Mesendoderm (in vitro differentiated cells): ENCODE data around the gene HARS2. TPM values are rescaled to one million over a fixed set of nuclear protein-coding genes. Genes with fewer than 3 reads are reported as not detected.

ENCODE experiments used
- DNase-seq: peaks from one replicate; pipeline ENCODE4 v3.0.0; 2013
- H2AK5ac ChIP-seq: 2 replicates; pipeline ENCODE4 v1.6.1; 2013; ENCODE audit warnings: low read length, inconsistent platforms
- H2BK120ac ChIP-seq: 2 replicates; pipeline ENCODE4 v1.6.1; 2013; ENCODE audit warnings: low read depth, mild to moderate bottlenecking, low read length, moderate library complexity, mixed read lengths
- H2BK15ac ChIP-seq: replicated peaks from 2 replicates; pipeline ENCODE4 v1.6.1; 2013; ENCODE audit warnings: low read depth, mild to moderate bottlenecking, moderate library complexity
- H2BK5ac ChIP-seq: 2 replicates; pipeline ENCODE4 v1.6.1; 2013; ENCODE audit warnings: low read length, inconsistent platforms
- H3K18ac ChIP-seq: 2 replicates; pipeline ENCODE4 v1.6.1; 2013; ENCODE audit warnings: mild to moderate bottlenecking, low read length, mixed read lengths
- H3K23ac ChIP-seq: one replicate; pipeline ENCODE4 v1.6.1; 2013; ENCODE audit warnings: low read length
- H3K27ac ChIP-seq: 2 replicates; pipeline ENCODE4 v1.5.1; 2013; ENCODE audit warnings: low read depth, mild to moderate bottlenecking, inconsistent platforms, low read length, moderate library complexity
- H3K27me3 ChIP-seq: 2 replicates; pipeline ENCODE4 v1.6.1; 2013; ENCODE audit warnings: low read length, control low read depth, mild to moderate bottlenecking, inconsistent platforms; ENCODE audit not compliant: insufficient read depth, poor library complexity
- H3K36me3 ChIP-seq: 2 replicates; pipeline ENCODE4 v1.6.1; 2013; ENCODE audit warnings: low read length, inconsistent platforms; ENCODE audit not compliant: control insufficient read depth, insufficient read depth
- H3K4ac ChIP-seq: one replicate; pipeline ENCODE4 v1.6.1; 2013; ENCODE audit warnings: low read depth, mild to moderate bottlenecking, low read length, moderate library complexity
- H3K4me1 ChIP-seq: 2 replicates; pipeline ENCODE4 v1.6.1; 2013; ENCODE audit warnings: low read depth, low read length, inconsistent platforms; ENCODE audit not compliant: control insufficient read depth
- H3K4me2 ChIP-seq: 2 replicates; pipeline ENCODE4 v1.6.1; 2013; ENCODE audit warnings: low read length
- H3K4me3 ChIP-seq: 2 replicates; pipeline ENCODE4 v1.5.1; 2013; ENCODE audit warnings: mild to moderate bottlenecking, low read length
- H3K56ac ChIP-seq: one replicate; pipeline ENCODE4 v1.6.1; 2013; ENCODE audit warnings: low read length
- H3K79me1 ChIP-seq: 2 replicates; pipeline ENCODE4 v1.6.1; 2013; ENCODE audit warnings: low read length, inconsistent platforms
- H3K79me2 ChIP-seq: 2 replicates; pipeline ENCODE4 v1.6.1; 2013; ENCODE audit warnings: mild to moderate bottlenecking, low read length; ENCODE audit not compliant: control insufficient read depth, insufficient read depth
- H3K9ac ChIP-seq: 2 replicates; pipeline ENCODE4 v1.6.1; 2013; ENCODE audit warnings: low read length, inconsistent platforms
- H4K5ac ChIP-seq: one replicate; pipeline ENCODE4 v1.6.1; 2013; ENCODE audit warnings: low read length
- H4K8ac ChIP-seq: one replicate; pipeline ENCODE4 v1.6.1; 2013; ENCODE audit warnings: low read depth, mild to moderate bottlenecking, control low read depth, low read length, moderate library complexity
- WGBS: extraction: QIAGEN DNeasy Blood & Tissue Kit; methylation state at CpG from one replicate; pipeline ENCODE4 v1.1.7; 2013; ENCODE audit warnings: low lambda C conversion rate, missing lambda C conversion rate; ENCODE audit not compliant: insufficient coverage; ENCODE audit errors: extremely low coverage; 5-methylcytosine and 5-hydroxymethylcytosine counted together
- polyA plus RNA-seq, 2 experiments: library from polyadenylated mRNA; stranded (reverse); fragments of 200-250 nt; gene quantifications; one replicate each; pipeline ENCODE4 v1.2.3, GENCODE V29; 2013

HARS2 gene, protein sequence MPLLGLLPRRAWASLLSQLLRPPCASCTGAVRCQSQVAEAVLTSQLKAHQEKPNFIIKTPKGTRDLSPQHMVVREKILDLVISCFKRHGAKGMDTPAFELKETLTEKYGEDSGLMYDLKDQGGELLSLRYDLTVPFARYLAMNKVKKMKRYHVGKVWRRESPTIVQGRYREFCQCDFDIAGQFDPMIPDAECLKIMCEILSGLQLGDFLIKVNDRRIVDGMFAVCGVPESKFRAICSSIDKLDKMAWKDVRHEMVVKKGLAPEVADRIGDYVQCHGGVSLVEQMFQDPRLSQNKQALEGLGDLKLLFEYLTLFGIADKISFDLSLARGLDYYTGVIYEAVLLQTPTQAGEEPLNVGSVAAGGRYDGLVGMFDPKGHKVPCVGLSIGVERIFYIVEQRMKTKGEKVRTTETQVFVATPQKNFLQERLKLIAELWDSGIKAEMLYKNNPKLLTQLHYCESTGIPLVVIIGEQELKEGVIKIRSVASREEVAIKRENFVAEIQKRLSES
- 12.0 TPM for polyA plus RNA-seq (2013, experiment 1 of 2)
- polyA plus RNA-seq (2013, experiment 2 of 2) = 12.3 TPM

DNA sequence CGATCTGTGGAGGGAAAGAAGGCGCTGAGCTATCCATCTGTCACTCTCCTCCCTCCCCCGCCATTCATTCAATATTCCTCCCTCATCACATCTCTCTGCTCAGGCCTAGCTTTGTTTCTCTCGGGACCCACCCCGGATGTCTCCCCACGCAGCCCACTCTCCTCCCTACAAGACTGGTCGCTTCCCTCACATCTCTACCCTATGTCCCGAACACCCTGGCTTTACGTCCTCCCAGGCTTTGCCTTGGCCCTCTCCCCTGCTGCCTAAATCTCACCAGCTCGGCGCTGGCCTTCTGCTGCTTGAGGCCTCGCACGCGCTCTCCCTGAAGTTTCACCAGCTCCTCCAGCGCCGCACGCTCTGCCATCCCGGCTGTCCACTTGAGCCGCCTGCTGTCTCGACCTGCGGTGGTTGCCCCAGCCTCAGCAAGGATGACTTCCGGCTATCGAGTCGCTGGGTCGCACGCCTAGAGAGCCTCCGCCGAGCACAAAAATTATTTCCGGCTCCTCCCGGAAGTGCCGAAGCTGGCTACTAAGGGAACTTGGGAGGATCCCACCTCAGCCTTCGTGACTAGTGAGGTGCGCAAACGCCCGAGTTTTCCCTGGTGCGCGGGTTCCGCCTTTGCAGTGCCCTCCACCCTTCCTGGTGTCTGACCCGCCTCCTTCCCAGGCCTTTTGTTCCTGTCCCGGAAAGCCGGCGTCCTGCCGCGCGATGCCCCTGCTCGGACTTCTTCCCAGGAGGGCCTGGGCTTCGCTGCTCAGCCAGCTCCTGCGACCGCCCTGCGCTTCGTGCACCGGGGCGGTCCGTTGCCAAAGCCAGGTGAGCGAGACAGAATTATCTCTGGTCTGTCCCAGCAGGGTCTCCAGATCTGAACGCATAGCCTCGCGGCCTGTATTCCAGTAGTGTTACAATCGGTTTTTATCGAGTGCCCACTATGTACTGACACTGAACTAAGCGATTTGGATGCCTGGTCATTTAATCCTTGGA, at the start of gene HARS2, which contains the start of gene HARS1:
TSS of gene HARS2 (plus strand) at position 515 of the 984 bp plus-strand sequence. CDS start at position 709, 194 bp downstream.
TSS of gene HARS1 (minus strand) at position 430 of the 984 bp plus-strand sequence. CDS start at position 364, 66 bp downstream.
- H3K23ac ChIP-seq = peak within 1 kb of the TSS; percentile 98
- peak within 1 kb of the TSS; percentile 99 for H3K4me3 ChIP-seq
- peak within 1 kb of the TSS; percentile 99 for H3K56ac ChIP-seq
- WGBS = no CpG with 5 or more reads among the region's 61 CpGs
- H3K9ac ChIP-seq = peak within 1 kb of the TSS; percentile 98
- peak within 1 kb of the TSS; percentile 77 for H3K27ac ChIP-seq
- no peaks in the 10 kb centered on the region for H3K27me3 ChIP-seq
- no peak within 1 kb of the TSS for H2BK120ac ChIP-seq
- H3K18ac ChIP-seq = peak within 1 kb of the TSS; percentile 41
- peaks cover 9% of the 10 kb centered on the region for H3K36me3 ChIP-seq
- no peak within 1 kb of the TSS for H2AK5ac ChIP-seq
- no peak within 1 kb of the TSS for H2BK15ac ChIP-seq
- H3K4me1 ChIP-seq = peaks cover 2% of the 10 kb centered on the region
- H3K79me1 ChIP-seq = peaks cover 17% of the 10 kb centered on the region
- DNase-seq = peak; percentile 99
- peak within 1 kb of the TSS; percentile 89 for H3K4me2 ChIP-seq
- H4K5ac ChIP-seq = no peak within 1 kb of the TSS
- H4K8ac ChIP-seq = no peak within 1 kb of the TSS
- H3K4ac ChIP-seq = peak within 1 kb of the TSS; percentile 82
- peaks cover 26% of the 10 kb centered on the region for H3K79me2 ChIP-seq
- H2BK5ac ChIP-seq = peak within 1 kb of the TSS; percentile 66

DNA sequence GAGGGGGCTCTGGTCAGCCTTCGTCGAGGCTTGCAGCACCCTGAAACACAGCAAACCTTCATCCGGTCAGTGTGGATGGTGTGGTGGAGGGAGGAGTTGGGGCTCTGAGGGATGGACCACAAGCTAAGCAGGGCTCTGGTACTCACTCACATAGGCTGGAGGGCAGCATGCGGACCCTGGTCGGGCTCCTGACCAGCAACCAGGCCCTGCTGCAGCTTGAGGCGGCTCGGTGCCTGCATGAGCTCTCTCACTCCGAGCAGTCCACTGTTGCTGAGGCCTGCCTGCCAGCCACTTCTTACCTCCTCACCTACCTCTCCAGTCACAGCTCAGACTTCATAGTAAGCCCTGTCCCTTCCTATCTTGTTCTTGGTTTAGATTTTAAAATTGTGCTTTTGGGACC, 49.5 kb upstream of the HARS2 start:
- no peak overlapping the region for H2BK120ac ChIP-seq
- no peak overlapping the region for H2BK15ac ChIP-seq
- H4K5ac ChIP-seq = no peak overlapping the region
- no peak overlapping the region for H3K4ac ChIP-seq
- no peak overlapping the region for H2BK5ac ChIP-seq
- H3K56ac ChIP-seq = no peak overlapping the region
- H3K9ac ChIP-seq = no peak overlapping the region
- H3K79me2 ChIP-seq = peaks cover 8% of the 10 kb centered on the region
- H3K4me2 ChIP-seq = no peak overlapping the region
- H3K18ac ChIP-seq = no peak overlapping the region
- WGBS = no CpG with 5 or more reads among the region's 8 CpGs
- no peaks in the 10 kb centered on the region for H3K27me3 ChIP-seq
- peaks cover 4% of the 10 kb centered on the region for H3K36me3 ChIP-seq
- no peaks in the 10 kb centered on the region for H3K4me1 ChIP-seq
- no peak overlapping the region for H4K8ac ChIP-seq
- no peak overlapping the region for H3K27ac ChIP-seq
- no peak overlapping the region for H3K4me3 ChIP-seq
- DNase-seq = no peak
- no peak overlapping the region for H2AK5ac ChIP-seq
- no peak overlapping the region for H3K23ac ChIP-seq
- peaks cover 5% of the 10 kb centered on the region for H3K79me1 ChIP-seq

DNA sequence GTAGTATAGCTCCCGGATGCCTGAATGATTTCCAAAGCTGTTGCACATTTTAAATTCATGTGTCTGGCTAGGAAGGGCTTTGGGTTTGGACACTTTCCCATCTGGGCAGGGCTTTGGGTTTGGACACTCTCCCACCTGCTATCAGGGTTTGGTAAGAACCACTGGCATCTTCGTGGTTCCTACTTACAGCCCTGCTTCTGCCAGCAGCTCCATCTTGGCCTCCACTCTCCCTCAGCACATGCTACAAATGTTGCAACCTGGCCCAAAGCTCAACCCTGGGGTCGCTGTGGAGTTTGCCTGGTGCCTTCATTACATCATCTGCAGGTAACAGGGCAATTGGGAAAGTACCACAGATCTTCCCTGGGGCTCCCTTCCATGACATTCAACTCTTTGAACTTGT, 48.5 kb upstream of the HARS2 start:
- H4K8ac ChIP-seq = no peak overlapping the region
- H3K4me1 ChIP-seq = no peaks in the 10 kb centered on the region
- H3K4ac ChIP-seq = no peak overlapping the region
- H3K79me2 ChIP-seq = peaks cover 12% of the 10 kb centered on the region
- no CpG with 5 or more reads among the region's 3 CpGs for WGBS
- H3K23ac ChIP-seq = no peak overlapping the region
- H2BK5ac ChIP-seq = no peak overlapping the region
- H3K56ac ChIP-seq = no peak overlapping the region
- H3K4me2 ChIP-seq = no peak overlapping the region
- no peak overlapping the region for H3K9ac ChIP-seq
- H2BK120ac ChIP-seq = no peak overlapping the region
- DNase-seq = no peak
- no peak overlapping the region for H3K4me3 ChIP-seq
- H2BK15ac ChIP-seq = no peak overlapping the region
- peaks cover 4% of the 10 kb centered on the region for H3K36me3 ChIP-seq
- no peak overlapping the region for H3K27ac ChIP-seq
- no peak overlapping the region for H3K18ac ChIP-seq
- H4K5ac ChIP-seq = no peak overlapping the region
- H2AK5ac ChIP-seq = no peak overlapping the region
- H3K27me3 ChIP-seq = no peaks in the 10 kb centered on the region
- peaks cover 5% of the 10 kb centered on the region for H3K79me1 ChIP-seq

DNA sequence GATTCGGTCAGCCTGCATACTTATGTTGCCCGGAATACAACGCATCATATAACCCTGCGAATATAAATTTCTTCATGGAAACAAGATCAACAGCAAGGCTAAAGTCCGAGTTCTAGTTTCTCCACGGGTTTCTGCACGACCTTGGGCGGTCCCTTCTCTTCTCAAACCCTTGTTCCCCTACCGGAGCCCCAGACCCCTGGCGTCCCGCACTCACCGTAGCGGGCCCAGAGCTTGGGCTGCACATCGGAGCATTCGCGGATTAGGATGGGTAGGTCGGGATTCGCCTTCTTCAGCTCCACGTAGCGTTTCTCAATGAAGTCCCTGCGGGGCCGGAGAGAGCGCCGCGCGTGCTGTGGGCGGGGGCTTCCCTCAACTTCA, 44.2 kb upstream of the HARS2 start:
- Histone ChIP-seq H3K18ac (peak overlapping the region; percentile 30), H3K27me3 (no peaks in the 10 kb centered on the region), H2AK5ac (no peak overlapping the region), H2BK120ac (no peak overlapping the region), H4K8ac (no peak overlapping the region), H3K36me3 (peaks cover 4% of the 10 kb centered on the region), H3K79me2 (peaks cover 8% of the 10 kb centered on the region), H3K4me2 (peak overlapping the region; percentile 19), H3K56ac (peak overlapping the region; percentile 87), H3K27ac (no peak overlapping the region), H3K9ac (peak overlapping the region; percentile 87), H4K5ac (no peak overlapping the region), H3K4me1 (no peaks in the 10 kb centered on the region), H3K4ac (peak overlapping the region; percentile 73), H3K4me3 (peak overlapping the region; percentile 87), H3K79me1 (peaks cover 7% of the 10 kb centered on the region), H3K23ac (no peak overlapping the region), H2BK5ac (no peak overlapping the region), H2BK15ac (no peak overlapping the region)
- no CpG with 5 or more reads among the region's 27 CpGs for WGBS
- DNase-seq = no peak

DNA sequence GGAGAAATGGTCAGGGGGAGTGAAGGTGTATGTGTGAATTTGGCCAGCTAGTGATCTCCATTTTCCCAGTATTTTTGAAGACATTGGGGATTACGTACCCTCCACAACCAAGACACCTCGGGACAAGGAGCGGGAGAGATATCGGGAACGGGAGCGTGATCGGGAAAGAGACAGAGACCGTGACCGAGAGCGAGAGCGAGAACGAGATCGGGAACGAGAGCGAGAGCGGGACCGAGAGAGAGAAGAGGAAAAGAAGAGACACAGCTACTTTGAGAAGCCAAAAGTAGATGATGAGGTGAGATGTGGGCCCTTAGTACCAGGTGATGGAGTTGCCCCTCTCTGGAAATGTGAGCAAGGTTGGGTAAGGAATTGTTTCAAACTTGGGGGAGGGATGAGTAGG, 32.4 kb upstream of the HARS2 start:
- H2BK120ac ChIP-seq = no peak overlapping the region
- no peaks in the 10 kb centered on the region for H3K4me1 ChIP-seq
- H3K36me3 ChIP-seq = peaks cover 14% of the 10 kb centered on the region
- no peak overlapping the region for H2BK15ac ChIP-seq
- 100% methylated on average over 2 of the region's 17 CpGs for WGBS
- no peaks in the 10 kb centered on the region for H3K27me3 ChIP-seq
- no peak overlapping the region for H3K4me3 ChIP-seq
- no peak overlapping the region for H3K27ac ChIP-seq
- DNase-seq = no peak
- H3K79me2 ChIP-seq = no peaks in the 10 kb centered on the region
- H4K8ac ChIP-seq = no peak overlapping the region
- no peak overlapping the region for H3K9ac ChIP-seq
- H3K79me1 ChIP-seq = no peaks in the 10 kb centered on the region
- H3K4me2 ChIP-seq = no peak overlapping the region
- no peak overlapping the region for H3K56ac ChIP-seq
- H2AK5ac ChIP-seq = no peak overlapping the region
- no peak overlapping the region for H4K5ac ChIP-seq
- H2BK5ac ChIP-seq = no peak overlapping the region
- H3K23ac ChIP-seq = no peak overlapping the region
- H3K4ac ChIP-seq = no peak overlapping the region
- H3K18ac ChIP-seq = no peak overlapping the region
